ENCODE results near the gene GNAI3. TPM values are rescaled to one million over a fixed set of nuclear protein-coding genes. Genes with fewer than 3 reads are reported as not detected.

Gene GNAI3
- total and polyA plus RNA-seq, 2 of the 8 experiments (the other 6 are each of a cell fraction or from before 2014, with no cell fraction given) = 4.0 to 9.8 TPM

DNA sequence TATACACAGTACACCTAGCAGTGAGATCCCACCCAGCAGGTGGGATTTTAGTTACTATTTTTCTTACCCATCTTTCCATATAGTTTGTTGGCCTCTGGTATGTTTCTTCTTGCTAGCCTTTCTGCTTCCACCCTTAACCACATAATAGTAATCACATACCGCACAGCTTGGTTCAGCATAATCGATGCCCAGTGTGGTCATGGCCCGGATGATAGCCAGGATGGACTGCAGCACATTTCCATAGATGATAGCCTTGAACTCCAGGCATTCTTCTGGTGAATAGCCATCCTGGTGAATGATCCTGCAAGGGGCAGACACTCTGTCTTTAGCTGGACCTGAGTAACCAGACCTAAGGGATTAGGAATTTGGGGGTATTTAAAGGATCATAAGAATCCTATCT, 61.5 kb downstream of the GNAI3 start:
- TF ChIP-seq JUND (IDR thresholded peaks at IDR 0.05; ENCODE audit: low read length) = no peak
- TF ChIP-seq, protein P1, sequence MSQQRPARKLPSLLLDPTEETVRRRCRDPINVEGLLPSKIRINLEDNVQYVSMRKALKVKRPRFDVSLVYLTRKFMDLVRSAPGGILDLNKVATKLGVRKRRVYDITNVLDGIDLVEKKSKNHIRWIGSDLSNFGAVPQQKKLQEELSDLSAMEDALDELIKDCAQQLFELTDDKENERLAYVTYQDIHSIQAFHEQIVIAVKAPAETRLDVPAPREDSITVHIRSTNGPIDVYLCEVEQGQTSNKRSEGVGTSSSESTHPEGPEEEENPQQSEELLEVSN (IDR thresholded peaks at IDR 0.05) = no peak
- TF ChIP-seq SP2 (IDR thresholded peaks at IDR 0.05; ENCODE audit: low read length) = no peak
- TF ChIP-seq, protein P2, sequence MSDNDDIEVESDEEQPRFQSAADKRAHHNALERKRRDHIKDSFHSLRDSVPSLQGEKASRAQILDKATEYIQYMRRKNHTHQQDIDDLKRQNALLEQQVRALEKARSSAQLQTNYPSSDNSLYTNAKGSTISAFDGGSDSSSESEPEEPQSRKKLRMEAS (IDR thresholded peaks at IDR 0.05) = no peak
- Histone ChIP-seq H3K79me2 (ENCODE audit: control insufficient read depth in 1 of 2, insufficient read depth in 2 of 2, low read length in 2 of 2) (no peaks in the 10 kb centered on the region), H2BK15ac (ENCODE audit: low read length) (no peak overlapping the region), H3K79me1 (ENCODE audit: low read depth, low read length) (no peaks in the 10 kb centered on the region), H3K36me3 (ENCODE audit: control insufficient read depth in 2 of 4, insufficient read depth in 4 of 4, low read length in 3 of 4) (no peaks in the 10 kb centered on the region), H3K4me1 (replicated peaks in 1 of 4; ENCODE audit: control insufficient read depth in 3 of 4, insufficient read depth in 4 of 4, low read length in 3 of 4) (no peaks in the 10 kb centered on the region), H2AK5ac (ENCODE audit: low read depth, low read length) (no peak overlapping the region), H4K20me1 (replicated peaks in 1 of 2; ENCODE audit: control insufficient read depth in 1 of 2, insufficient read depth in 2 of 2, low read length in 2 of 2) (no peaks in the 10 kb centered on the region), H3K14ac (ENCODE audit: insufficient read length) (no peak overlapping the region), H4K91ac (replicated peaks; ENCODE audit: insufficient read length, low read length) (no peak overlapping the region), H3K4me3 (ENCODE audit: extremely low read depth in 1 of 4, insufficient read depth in 2 of 4, low read depth in 3 of 4, low read length in 4 of 4) (no peak overlapping the region), H3K18ac (ENCODE audit: extremely low read depth, low read length) (no peak overlapping the region), H2BK20ac (ENCODE audit: low read length) (no peak overlapping the region), H2BK12ac (ENCODE audit: low read depth, low read length) (no peak overlapping the region), H2AFZ (ENCODE audit: low read length) (no peak overlapping the region), H4K5ac (ENCODE audit: insufficient read length, low read depth, low read length) (no peak overlapping the region), H3K23me2 (ENCODE audit: low read depth, low read length) (no peaks in the 10 kb centered on the region), H2BK120ac (replicated peaks; ENCODE audit: low read depth, low read length) (no peak overlapping the region), H3K4ac (replicated peaks; ENCODE audit: insufficient read length, low read depth, low read length) (no peak overlapping the region), H3K56ac (replicated peaks; ENCODE audit: insufficient read length, low read depth, low read length) (no peak overlapping the region), H3K23ac (ENCODE audit: insufficient read length) (no peak overlapping the region), H4K8ac (ENCODE audit: extremely low read depth, insufficient read depth, low read length) (no peak overlapping the region), H2BK5ac (ENCODE audit: low read depth, low read length) (no peak overlapping the region), H3K9me3 (ENCODE audit: insufficient read depth in 2 of 2, low read depth in 1 of 2, low read length in 1 of 2) (no peaks in the 10 kb centered on the region), H3K9ac (replicated peaks in 1 of 4; ENCODE audit: extremely low read depth in 1 of 4, low read depth in 3 of 4, low read length in 3 of 4) (no peak overlapping the region), H3K27me3 (replicated peaks in 1 of 4; ENCODE audit: control insufficient read depth in 3 of 4, extremely low read depth in 1 of 4, insufficient read depth in 3 of 4, low read length in 3 of 4) (no peaks in the 10 kb centered on the region), H3K4me2 (ENCODE audit: insufficient read depth in 1 of 2, low read depth in 2 of 2, low read length in 2 of 2) (no peak overlapping the region), H3K27ac (ENCODE audit: low read depth, low read length) (no peak overlapping the region)
- FAIRE-seq (no peak), DNase-seq (ENCODE audit: low read depth in 1 of 2, low spot score in 2 of 2) (no peak)
- POLR2A ChIA-PET (ENCODE audit: partially characterized antibody) = interaction anchor here (1.7 to 1.9 kb wide), 3 partner anchors 10 to 61 kb away, joined by 4 to 6 read pairs (median 6); partner anchors contain the start of gene GNAI3
- CTCF ChIA-PET (ENCODE audit: partially characterized antibody) = interaction anchor here (0.9 to 2.3 kb wide), 7 partner anchors 12 to 163 kb away, joined by 3 to 12 read pairs (median 3); no protein-coding TSS in a partner anchor
- WGBS, 2 experiments (ENCODE audit: extremely low coverage in 1 of 2, insufficient coverage in 1 of 2, insufficient read length in 1 of 2, insufficient replicate concordance in 2 of 2, low coverage in 1 of 2, low lambda C conversion rate in 2 of 2, missing lambda C conversion rate in 1 of 2) = 95% methylated on average over 3 of the region's 3 CpGs; no CpG with 5 or more reads in 1 of the 2 experiments

Measured in H1 (cell line).